NCI-H226 (cell line): ENCODE results near the gene DIS3L2.
"Not testable (repeated sequence)": the region's sequence is repeated elsewhere in the genome, so short reads cannot be mapped to it uniquely, and the experiment has no call there.

Source experiments
- DNase-seq: peaks from one replicate; pipeline ENCODE4 v3.0.0-alpha.2; 2015

DIS3L2 gene

DNA sequence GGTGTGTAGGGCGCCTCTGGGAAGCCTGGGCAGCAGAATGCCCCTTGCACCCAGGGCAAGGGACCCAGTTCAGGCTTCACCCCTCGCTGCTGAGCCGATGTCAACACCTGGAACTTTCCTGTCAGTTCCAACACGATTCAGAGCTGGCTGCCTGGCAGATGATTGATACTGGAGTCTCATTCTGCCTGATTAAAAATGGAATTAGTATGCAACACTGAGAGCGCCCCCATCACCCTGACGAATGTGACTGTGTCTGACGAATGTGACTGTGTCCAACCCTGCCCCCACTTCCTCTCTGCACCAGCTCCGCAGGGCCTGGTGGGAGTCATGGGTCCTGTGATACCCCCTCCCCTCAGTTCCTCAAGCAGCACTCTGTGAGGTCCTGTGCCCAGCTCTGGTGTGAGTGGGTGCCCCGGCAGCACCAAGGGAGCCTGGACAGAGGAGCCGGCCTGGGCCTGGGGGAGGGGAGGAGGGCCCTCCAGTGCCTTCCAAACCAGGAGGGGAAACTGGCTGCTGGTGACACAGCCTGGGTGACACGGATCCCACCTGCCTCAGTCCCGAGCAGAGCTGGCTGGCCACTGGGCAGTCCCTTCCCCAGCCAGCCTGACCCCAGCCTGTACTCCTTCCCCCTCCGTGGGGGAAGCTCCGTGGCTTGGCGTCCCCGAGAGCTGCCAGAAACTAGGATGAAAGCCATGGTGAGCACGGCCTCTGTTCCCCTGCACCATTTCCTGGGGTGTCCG, 375.6 kb downstream of the DIS3L2 start:
- no peak for DNase-seq

DNA sequence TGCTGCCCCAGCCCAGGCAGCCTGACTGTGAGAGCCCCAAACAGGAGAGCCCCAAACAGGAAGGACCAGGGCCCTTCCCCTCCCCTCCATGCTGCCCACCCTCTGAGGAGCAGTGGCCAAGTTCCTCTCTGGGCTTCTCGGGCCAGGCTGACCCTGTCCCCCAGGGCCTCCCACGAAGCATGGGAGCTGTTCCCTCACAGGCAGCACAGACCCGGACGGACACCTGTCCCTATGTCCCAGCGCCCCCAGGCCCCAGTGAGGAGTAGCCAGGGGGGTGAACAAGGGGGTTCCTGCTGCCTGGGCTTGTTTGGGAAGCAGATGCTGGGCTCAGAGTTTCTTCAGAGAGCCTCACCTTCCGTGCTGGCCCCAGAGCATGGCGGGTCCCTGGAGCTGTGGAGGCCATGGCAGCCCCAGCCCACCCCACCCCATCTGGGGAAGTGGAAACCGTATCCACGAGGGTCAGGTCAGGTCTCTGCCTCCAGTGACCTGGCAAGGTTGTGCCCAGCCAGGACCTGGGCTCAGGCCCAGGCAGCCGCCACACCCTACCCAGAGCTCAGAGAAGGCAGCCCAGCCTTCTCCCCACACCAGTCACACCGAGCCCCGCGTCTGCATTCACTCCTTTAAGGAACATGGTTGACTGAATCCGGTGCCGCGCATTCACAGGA, 376.7 kb downstream of the DIS3L2 start:
- not testable (repeated sequence) for DNase-seq

DNA sequence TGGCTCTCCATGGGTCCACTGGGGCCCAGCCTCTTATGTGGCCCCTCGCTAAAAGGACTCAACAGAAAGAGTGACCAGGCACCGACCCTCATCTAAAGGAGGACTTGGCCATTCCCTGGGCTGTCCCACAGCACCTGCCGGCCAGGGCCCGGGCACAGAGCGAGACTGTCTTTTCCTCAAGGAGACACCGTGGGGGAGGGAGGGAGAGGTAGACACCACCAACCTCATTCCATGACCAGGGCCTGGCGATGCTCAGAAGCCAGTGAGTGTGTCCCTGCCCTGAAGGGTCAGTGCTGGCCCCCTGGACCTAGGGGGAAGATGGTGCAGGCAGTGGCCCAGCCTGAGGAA, 377.2 kb downstream of the DIS3L2 start:
- DNase-seq, result no peak

- no peak for DNase-seq
These were observed 377.9 kb downstream of the DIS3L2 start for GRCh38 chr2:232339121-232340081.

DNA sequence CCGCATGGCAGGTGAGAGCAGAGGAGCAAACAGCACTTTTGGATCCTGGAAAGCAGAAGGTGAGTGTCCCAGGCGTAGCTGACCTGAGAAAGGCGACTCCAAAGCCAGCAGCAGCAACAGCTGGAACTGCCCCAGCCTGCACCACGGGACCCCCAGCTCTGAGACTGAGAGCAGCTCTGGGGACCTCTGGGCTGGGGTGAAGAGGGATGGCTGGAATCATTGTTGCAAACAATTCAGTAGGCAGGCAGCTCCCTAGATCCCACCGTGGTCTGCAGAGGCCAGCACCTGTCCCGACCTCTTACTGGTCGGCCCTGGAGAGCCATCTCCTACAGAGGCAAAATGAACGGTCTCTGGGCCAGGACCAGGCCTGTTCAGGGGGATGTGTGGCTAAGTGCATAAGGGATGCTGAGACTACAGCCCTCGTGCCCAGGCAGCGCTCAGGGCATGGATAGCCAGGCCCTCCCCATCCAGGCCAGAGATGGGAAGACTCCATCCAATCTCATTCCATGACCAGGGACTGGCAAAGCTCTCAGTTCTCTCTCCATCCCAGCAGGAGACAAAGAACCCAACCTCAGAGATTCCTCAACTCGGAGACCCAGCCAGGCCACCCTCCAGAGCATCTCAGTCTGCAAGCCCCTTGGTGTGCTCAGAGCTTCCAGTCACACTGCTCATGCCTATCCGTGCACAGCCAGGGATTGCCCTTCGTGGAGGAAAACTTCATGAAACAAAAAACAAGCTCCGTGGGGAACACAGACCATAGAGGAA, 378.8 kb downstream of the DIS3L2 start:
- DNase-seq, result no peak

GRCh38 chr2:232341061-232341738, 379.7 kb downstream of the DIS3L2 start:
- DNase-seq, result no peak

DNA sequence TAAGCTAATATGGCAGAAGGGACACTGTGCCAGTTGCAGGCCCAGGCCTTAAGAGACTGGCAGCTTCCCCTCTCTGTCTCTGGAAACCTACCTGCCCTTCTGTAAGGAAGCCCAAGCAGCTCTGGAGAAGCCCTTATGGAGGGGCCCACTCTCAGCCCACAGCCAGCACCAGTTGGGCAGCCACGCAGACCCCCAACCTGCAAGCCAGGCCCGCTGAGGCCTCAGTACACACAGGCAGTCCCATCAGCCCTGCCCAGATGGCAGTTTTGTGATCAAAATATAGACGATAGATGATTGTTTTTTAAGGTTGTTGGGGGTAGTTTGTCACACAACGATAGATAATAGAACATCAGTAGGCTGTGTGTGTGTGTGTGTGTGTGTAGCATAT, 380.2 kb downstream of the DIS3L2 start:
- no peak for DNase-seq

- DNase-seq, result no peak
These were observed 381.4 kb downstream of the DIS3L2 start for GRCh38 chr2:232342635-232343565.

GRCh38 chr2:232343821-232344220, 382.3 kb downstream of the DIS3L2 start:
- DNase-seq, result no peak

GRCh38 chr2:232345251-232345650, 383.7 kb downstream of the DIS3L2 start:
- no peak for DNase-seq

DNA sequence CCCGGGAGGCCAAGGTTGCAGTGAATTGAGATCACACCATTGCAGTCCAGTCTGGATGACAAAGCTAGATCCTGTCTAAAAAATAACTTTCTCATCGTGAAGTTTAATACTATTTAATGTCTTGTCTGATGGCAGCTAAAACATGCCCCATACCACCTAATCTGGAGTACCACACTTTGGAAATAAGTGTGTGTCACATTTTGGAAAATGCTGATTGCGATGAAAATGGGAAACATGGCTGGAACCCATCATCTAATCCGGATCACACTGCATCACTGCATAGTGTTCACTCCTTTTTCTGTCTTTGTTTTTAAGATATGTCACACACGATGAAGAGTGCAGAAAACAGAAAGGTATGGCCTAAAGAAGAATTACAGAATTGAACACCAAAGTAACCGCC, 385.9 kb downstream of the DIS3L2 start:
- no peak for DNase-seq

DNA sequence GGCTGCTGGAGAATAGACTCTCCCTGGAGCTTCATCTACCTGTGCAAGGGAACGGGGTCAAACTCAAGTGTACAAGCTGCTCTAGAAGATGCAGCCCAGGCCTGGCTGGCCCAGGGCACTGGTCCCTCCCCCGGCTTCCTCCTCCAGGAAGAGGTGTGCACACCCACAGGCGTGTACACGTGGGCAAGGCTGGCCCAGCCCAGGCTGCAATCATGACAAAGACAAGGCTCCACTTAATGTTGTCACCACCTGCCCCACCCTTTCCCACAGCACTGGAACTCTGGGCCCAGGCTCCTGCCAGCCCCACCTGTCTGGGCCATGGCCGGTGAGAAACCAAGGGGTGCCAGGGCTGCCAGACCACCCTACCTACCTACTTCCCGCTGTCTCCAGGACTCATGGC, 387.4 kb downstream of the DIS3L2 start:
- DNase-seq, result peak; percentile 62

DNA sequence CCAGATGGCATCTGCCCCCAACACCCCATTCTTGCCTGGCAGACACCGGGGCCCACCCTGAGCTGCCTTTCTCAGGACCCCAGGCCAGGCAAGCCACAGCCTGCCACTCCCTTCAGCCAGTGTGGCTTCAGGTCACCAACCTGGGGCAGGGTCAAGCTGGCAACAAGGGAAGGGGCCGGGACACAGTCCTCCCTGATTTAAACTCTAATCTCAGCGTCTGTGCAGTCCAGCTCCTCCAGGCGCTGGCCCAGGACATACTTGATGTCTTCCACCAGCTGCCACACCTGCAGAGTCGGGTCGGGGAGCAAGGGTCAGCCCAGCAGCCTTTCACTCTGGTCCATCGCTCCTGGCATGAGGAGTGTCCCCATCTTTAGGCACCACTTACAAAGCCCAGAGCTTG, 388.0 kb downstream of the DIS3L2 start:
- no peak for DNase-seq

DNA sequence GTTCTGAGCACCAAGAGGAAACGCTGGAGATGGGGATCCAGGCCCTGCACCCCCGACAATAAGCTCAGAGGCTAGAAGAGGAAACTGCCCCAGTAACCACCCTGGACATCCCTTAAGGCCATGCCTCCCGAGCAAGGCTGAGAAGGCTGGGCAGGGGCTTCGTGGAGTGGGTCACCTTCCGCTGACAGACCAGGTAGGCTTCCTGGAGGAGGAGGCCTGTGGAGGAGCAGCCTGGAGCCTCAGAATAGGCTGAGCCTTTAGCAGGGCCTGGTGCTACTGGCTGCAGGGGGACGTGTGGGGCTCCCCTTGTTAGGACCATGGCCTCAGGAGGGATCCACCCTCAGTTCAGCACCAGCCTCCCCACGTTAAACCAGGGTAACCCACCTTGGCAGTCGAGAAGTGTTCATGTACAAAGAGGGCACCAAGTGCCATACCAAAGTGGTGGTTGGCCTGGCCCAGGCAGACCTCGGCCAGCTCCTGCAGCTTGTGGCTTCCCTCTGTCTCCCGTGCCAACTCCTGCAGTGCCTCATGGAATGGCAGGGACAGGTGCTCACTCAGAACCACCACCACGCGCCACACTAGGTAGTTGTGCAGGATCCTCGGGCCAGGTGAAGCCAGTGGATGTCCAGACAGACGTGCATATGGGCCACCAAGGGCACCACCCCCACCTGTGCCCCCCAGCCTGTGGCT, 388.6 kb downstream of the DIS3L2 start:
- no peak for DNase-seq

GRCh38 chr2:232350804-232351685, 389.5 kb downstream of the DIS3L2 start:
- DNase-seq, result no peak

- DNase-seq, result no peak
These were observed 390.4 kb downstream of the DIS3L2 start for GRCh38 chr2:232351686-232352510.

DNA sequence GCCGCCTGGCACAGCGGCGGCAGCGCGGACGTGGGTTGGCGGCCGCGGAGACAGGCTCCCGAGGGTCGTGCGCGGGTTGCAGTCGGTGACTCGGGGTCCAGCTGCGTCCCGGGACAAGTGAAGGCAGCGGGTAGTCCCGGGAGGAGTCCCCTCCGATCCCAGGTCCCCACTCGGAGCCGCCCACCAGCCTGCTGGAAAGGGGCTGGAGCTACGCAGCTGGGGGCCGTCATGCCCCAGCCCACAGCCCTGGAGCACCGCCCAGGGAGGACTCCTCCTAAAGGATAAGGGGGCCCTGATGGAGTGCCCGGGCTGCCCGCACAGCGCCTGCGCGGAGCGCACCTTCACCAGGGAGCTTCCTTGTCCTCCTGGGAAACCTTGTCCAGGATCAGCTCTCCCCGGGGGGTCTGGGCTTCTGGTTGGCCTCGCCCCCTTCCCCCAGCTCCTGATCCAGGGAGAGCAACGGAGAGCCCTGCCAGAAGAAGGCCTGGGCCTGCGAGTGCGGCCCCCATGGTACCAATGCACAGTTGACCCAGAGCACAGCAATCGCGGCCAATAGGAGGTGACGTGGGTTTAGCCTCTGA, 391.1 kb downstream of the DIS3L2 start:
- no peak for DNase-seq

GRCh38 chr2:232353096-232353495, 391.6 kb downstream of the DIS3L2 start:
- DNase-seq, result no peak
